SK-N-SH treated with all-trans-retinoic acid at 6 μM for 48 hours (cell line): ENCODE results near the gene FJX1.

Experiments used
- ARNTL ChIP-seq: fragments of 450-650 bp; formaldehyde crosslinking; IDR thresholded peaks from 2 replicates; pipeline ENCODE4 v1.5.0; 2020; ENCODE audit warnings: low read depth, mild to moderate bottlenecking, moderate library complexity, borderline replicate concordance
- CREB5 ChIP-seq: fragments of 250-450 bp; sonication (Bioruptor Pico); IDR thresholded peaks from 2 replicates; pipeline ENCODE4 v1.5.1; 2020; ENCODE audit warnings: low read depth, mild to moderate bottlenecking, moderate library complexity
- CSRNP3 ChIP-seq: fragments of 250-450 bp; sonication (Bioruptor Pico); IDR thresholded peaks from 2 replicates; pipeline ENCODE4 v1.5.1; 2021; ENCODE audit warnings: mild to moderate bottlenecking, moderate library complexity
- GLIS3 ChIP-seq: fragments of 250-450 bp; sonication (Bioruptor Pico); IDR thresholded peaks from 2 replicates; pipeline ENCODE4 v1.5.0; 2020; ENCODE audit warnings: mild to moderate bottlenecking, moderate library complexity
- ISL1 ChIP-seq: fragments of 250-450 bp; sonication (Bioruptor Pico); IDR thresholded peaks from 2 replicates; pipeline ENCODE4 v2.1.2; 2022; ENCODE audit warnings: mild to moderate bottlenecking, moderate library complexity
- PATZ1 ChIP-seq: fragments of 250-450 bp; sonication (Bioruptor Pico); IDR thresholded peaks from 2 replicates; pipeline ENCODE4 v1.8.0; 2020; ENCODE audit warnings: mild to moderate bottlenecking, moderate library complexity, borderline replicate concordance
- POU6F1 ChIP-seq: fragments of 250-450 bp; sonication (Bioruptor Pico); IDR thresholded peaks from 2 replicates; pipeline ENCODE4 v1.8.0; 2021; ENCODE audit warnings: low read depth, mild to moderate bottlenecking, moderate library complexity, borderline replicate concordance
- RARB ChIP-seq: fragments of 250-450 bp; sonication (Bioruptor Pico); IDR thresholded peaks from 2 replicates; pipeline ENCODE4 v1.8.0; 2021; ENCODE audit warnings: mild to moderate bottlenecking, moderate library complexity
- TCF4 ChIP-seq: fragments of 250-450 bp; sonication (Bioruptor Pico); IDR thresholded peaks from 2 replicates; pipeline ENCODE4 v1.8.0; 2021; ENCODE audit warnings: mild to moderate bottlenecking, moderate library complexity, borderline replicate concordance
- TOX ChIP-seq: fragments of 250-450 bp; sonication (Bioruptor Pico); IDR thresholded peaks from 2 replicates; pipeline ENCODE4 v1.8.0; 2021; ENCODE audit warnings: mild to moderate bottlenecking, moderate library complexity, borderline replicate concordance
- ZFP3 ChIP-seq: fragments of 250-450 bp; sonication (Bioruptor Pico); IDR thresholded peaks from 2 replicates; pipeline ENCODE4 v1.5.0; 2020; ENCODE audit warnings: mild to moderate bottlenecking, moderate library complexity
- ZFP30 ChIP-seq: fragments of 450-650 bp; formaldehyde crosslinking; IDR thresholded peaks from 2 replicates; pipeline ENCODE4 v1.5.0; 2022; ENCODE audit warnings: mild to moderate bottlenecking, moderate library complexity
- ZNF565 ChIP-seq: fragments of 450-650 bp; formaldehyde crosslinking; conservative IDR thresholded peaks from 2 replicates; pipeline ENCODE4 v1.5.0; 2020; ENCODE audit warnings: low read depth, mild to moderate bottlenecking, moderate library complexity

- TF ChIP-seq RARB (CRISPR knock-in tag) (no peak), PATZ1 (CRISPR knock-in tag) (no peak), ISL1 (CRISPR knock-in tag) (no peak), CSRNP3 (CRISPR knock-in tag) (no peak), ZFP30 (CRISPR knock-in tag) (no peak), ZFP3 (CRISPR knock-in tag) (no peak), POU6F1 (CRISPR knock-in tag) (no peak), TOX (CRISPR knock-in tag) (no peak), ZNF565 (no peak), CREB5 (no peak), GLIS3 (CRISPR knock-in tag) (no peak), TCF4 (CRISPR knock-in tag) (no peak), ARNTL (CRISPR knock-in tag) (no peak)
Measured at GRCh38 chr11:35622070-35622469, 3.8 kb downstream of the FJX1 start.
